SIG-M5 treated with dmso at 0.1 percent for 504 hours (cell line): ENCODE measurements around the gene CCDC83.
"Not testable (repeated sequence)": the region's sequence is repeated elsewhere in the genome, so short reads cannot be mapped to it uniquely, and the experiment has no call there.

Experiments used
- DNase-seq: peaks from one replicate; lab custom pipeline; 2025; ENCODE audit not compliant: unreplicated experiment; lab: John Stamatoyannopoulos, UW

The CCDC83 gene

GRCh38 chr11:85835263-85835662 lies 19.9 kb upstream of the CCDC83 start:
- no peak for DNase-seq

DNA sequence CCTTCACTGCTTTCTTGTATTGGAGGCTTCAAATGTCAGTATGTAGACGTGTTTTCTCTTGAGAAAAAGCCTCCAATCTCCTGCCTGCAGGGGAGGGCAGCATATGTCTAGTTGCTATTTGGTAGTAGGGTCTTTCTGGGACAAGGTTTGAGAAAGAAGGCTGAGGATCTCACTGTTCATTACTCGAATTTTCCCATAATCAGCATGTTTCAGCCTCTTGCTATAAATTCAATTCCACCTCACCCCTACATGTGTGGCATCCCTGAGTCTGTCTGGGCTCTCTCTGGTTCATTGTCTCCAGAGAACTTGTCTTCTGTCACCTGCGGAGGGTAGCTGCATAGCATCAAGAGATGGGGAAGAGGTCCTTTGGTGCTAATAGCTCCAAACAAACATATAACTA lies 19.5 kb upstream of the CCDC83 start:
- DNase-seq = no peak

DNA sequence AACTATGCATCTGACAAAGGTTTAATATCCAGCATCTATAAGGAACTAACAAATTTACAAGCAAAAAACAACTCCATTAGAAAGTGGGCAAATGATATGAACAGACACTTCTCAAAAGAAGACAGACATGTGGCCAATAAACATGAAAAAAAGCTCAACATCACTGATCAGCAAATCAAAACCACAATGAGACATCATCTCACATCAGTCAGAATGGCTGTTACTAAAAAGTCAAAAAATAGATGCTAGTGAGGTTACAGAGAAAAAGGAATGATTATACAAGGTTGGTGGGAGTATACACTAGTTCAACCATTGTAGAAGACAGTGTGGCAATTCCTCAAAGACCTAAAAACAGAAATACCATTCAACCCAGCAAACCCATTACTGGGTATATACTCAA lies 14.3 kb upstream of the CCDC83 start:
- not testable (repeated sequence) for DNase-seq

DNA sequence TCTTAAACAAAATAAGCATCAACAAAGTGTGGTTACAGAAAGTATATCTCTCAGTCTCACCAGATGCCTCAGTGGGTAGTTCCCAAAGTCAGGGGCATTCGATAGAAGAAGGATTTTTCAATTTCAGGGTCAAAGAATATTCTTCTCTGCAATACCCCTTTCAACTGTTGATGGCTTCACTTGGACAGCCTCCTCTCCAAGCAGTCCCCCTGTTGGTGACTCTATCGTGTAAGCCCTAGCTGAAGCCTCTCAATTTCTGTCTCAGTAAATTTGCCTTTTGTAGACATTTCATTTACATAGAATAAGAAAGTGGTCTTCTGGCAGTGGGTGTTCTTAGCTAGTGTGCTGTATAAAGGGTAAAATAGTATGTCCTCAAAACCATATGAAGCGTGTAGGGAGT lies 11.3 kb upstream of the CCDC83 start:
- DNase-seq = no peak

GRCh38 chr11:85844439-85845123 lies 10.6 kb upstream of the CCDC83 start:
- peak; percentile 70 for DNase-seq

DNA sequence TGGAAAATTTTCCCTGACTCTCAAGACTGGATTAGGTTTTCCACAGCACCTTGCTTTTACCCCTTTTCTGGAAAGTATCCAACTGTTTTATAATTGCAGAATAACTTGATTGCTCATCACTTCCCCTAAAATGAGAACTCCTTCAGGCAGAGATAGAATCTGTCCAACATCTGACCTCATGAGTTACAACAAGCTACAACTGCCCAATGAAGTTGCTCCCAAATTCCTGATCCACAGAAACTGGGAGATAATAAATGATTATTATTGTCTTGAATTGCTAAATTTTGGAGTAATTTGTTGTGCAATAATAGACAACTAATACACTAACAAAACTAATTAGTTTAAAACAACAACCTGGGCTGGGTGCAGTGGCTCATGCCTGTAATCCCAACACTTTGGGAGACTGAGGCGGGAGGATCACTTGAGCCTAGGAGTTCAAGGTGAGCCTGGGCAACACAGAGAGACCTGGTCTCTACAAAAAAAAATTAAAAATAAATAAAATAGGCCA lies 10.0 kb upstream of the CCDC83 start:
- DNase-seq = no peak

GRCh38 chr11:85847436-85847835 lies 7.7 kb upstream of the CCDC83 start:
- DNase-seq = no peak

- DNase-seq = no peak
Measured at GRCh38 chr11:85848006-85848405, 7.2 kb upstream of the CCDC83 start.

- no peak for DNase-seq
Measured at GRCh38 chr11:85848556-85848955, 6.6 kb upstream of the CCDC83 start.

- DNase-seq = not testable (repeated sequence)
Measured at GRCh38 chr11:85852754-85853153, 2.4 kb upstream of the CCDC83 start.

DNA sequence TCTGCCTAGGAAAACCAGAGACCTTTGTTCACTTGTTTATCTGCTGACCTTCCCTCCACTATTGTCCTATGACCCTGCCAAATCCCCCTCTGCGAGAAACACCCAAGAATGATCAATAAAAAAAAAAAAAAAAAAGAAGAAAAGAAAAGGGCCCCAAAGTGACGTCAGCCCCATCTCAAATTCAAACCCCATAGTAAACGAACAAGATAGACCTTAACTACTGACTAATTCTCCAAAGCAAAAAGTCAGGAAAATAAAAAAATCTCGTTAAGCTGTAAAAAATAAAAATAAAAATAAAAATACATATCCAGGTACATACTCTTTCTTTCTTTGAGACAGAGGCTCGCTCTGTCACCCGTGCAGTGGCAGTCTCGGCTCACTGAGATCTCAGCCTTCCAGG lies 1.6 kb upstream of the CCDC83 start:
- DNase-seq = not testable (repeated sequence)

DNA sequence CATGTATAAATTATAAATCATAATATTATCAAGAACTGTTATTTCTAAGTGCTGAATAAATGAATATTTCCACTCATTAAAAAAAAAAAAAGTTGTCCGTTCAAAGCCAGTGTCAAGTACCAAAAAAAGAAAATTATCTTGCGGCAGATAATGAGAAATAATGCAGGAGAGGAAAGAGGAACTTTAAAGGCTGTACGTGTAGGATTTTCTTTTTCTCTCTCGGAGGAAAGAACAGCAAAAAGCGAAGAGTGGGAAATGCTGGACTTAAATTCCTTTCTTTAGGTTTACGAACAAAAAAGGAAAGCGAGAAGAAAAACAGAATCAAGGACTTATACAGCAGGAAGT lies 999 bp upstream of the CCDC83 start:
- peak; percentile 38 for DNase-seq

DNA sequence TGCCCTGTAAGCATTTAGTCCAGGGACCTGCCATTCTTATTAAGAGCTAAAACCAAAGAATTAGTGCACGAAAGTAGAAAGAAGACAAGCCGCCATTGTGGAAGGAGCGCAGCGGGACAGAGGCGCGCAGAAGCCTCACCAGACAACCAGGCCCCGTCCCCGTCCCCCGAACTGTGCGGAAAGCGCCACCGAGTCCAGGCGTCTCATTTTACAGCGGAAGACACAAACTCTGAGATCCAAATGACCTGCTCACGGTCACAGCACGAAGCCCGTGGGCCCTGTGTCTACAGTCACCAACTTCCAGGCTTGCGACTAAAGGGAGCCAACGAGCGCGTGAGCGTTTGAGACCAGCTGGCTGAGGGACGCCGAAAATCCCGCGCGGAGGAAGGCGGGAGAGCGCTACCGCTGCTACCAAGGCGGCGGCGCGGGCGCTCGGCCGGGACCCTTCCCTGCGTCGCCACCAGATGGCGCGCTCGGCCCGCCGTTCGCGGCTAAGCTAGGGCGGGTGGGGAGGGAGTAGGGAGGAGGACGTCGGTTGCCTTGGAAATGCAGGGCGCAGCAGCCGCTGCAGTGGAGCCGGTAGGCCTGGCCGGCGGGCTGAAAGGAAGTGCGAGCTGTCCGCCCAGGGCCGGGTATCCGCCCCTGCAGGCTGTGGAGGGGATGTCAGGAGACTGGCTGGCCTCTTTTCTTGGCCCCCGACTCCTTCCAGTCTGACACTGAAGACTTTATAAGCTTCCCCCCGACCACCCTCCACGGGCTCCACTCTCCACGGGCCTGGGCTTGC lies 434 bp upstream of the CCDC83 start:
- peak; percentile 86 for DNase-seq

- DNase-seq = no peak
Measured at GRCh38 chr11:85857098-85857497, 1.9 kb downstream of the CCDC83 start.

DNA sequence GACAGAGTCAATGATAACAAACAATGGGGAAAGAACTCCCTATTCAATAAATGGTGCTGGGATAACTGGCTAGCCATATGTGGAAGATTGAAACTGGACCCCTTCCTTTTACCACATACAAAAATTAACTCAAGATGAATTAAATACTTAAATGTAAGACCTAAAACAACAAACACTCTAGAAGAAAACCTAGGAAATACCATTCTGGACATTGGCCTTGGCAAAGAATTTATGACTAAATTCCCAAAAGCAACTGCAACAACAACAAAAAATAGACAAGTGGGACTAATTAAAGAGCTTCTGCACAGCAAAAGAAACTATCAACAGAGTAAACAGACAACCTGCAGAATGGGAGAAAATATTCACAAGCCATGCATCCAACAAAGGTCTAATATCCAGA lies 4.4 kb downstream of the CCDC83 start:
- not testable (repeated sequence) for DNase-seq

- peak; percentile 32 for DNase-seq
Measured at GRCh38 chr11:85863855-85864254, 8.7 kb downstream of the CCDC83 start.

DNA sequence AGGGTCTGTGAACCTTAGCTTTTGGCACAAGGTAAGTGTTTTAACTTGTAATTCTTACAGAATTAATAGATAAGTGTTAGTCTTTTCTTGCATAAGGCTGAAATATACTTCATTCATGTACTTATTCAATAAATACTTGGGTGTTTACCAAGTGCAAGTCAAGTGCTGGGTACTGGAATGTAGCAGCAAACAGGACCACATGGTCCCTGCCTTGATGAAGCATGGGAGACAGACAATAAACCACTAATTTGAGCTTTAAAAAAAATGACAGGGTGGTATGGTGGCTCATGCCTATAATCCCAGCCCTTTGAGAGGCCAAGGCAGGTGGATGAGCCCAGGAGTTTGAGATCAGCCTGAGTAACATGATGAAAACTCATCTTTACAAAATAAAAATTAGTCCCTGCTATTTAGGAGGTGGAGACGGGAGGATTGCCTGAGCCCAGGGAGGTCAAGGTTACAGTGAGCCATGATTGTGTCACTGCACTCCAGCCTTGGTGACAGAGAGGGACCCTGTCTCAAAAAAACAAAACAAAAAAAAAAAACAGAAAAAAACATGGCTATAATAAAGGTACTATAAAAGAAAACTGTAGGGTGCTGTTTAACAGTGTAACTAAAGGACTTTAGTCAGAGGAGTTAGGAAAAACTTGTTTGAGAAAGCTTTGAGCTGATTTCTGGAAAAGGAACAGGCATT lies 11.1 kb downstream of the CCDC83 start:
- no peak for DNase-seq

DNA sequence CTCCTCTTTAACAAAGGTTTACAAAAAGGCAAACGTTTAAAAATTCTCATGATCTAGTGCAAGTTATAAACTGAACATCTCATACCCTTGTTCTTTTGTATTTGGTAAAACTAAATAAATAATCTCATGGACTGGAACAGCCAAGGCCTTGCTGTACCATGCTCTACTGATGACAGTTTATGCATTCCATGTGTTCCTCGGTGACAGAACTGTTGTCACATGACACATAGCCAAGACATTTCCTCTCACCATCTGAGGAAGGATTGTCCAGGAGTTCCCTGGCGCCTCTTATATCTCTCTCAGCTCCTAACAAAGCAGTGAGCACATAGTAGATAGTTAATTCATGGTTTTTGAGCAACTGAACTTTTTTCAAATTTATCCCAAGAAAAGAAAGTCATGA lies 12.6 kb downstream of the CCDC83 start:
- no peak for DNase-seq

GRCh38 chr11:85869781-85870180 lies 14.6 kb downstream of the CCDC83 start:
- DNase-seq = no peak

- DNase-seq = no peak
Measured at GRCh38 chr11:85874265-85874664, 19.1 kb downstream of the CCDC83 start.

DNA sequence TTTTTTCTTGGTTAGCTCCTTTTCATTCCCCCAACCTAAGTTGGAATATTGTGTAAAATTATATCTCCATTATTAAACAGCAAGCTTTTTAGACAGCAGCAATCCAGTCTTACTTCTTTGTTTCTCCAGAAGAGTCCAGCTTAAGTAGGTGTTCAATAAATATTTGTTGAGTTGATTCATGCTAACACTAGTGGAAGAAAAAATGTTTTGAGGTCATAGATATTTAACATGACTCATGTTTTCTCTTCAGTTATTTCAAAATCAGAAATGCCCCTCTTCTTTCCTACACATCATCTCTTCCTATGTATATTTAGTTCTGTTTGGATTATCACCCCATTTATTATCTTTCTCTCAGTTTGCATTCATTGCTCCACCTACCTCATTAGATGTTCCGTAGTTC lies 20.3 kb downstream of the CCDC83 start:
- DNase-seq = peak; percentile 14

- no peak for DNase-seq
Measured at GRCh38 chr11:85884581-85885021, 29.4 kb downstream of the CCDC83 start.
